Amniotic epithelial cell (primary cell): ENCODE data around the gene PAIP2B.

ENCODE experiments used
- DNase-seq: peaks from one replicate; pipeline ENCODE4 v3.0.0-alpha.2; 2010; ENCODE audit warnings: low read depth

PAIP2B gene

DNA sequence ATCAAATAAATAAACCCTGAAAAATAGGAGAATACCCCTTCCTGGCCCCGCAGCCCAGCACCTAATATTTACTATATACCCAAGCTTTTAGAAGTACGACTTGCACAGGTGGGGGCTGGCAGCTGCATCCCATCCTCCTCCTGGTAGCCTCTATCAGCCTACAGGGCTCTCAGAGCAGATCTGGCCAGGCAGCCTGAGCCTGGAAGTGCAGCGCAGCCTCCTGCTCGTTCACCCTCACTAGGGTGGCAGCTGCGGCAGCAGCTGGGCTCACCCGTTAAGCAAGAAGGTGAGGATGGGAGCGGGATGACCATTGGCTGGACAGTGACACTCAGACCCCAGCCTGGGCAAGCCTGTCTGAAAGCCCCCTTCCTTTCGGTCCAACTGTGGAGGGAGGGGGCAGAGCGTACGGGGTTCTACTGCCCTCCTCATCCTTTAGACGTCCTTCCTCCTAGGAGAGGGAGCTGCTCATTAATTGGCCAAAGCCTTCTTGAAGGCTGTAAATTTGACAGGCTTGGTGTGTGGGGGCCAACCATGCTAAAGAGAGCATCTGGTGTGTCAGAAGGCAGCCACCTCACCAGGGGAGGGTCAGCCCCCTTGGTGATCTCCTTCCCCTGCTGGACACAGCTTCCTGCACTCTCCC lies 73.2 kb downstream of the PAIP2B start:
- DNase-seq = no peak

DNA sequence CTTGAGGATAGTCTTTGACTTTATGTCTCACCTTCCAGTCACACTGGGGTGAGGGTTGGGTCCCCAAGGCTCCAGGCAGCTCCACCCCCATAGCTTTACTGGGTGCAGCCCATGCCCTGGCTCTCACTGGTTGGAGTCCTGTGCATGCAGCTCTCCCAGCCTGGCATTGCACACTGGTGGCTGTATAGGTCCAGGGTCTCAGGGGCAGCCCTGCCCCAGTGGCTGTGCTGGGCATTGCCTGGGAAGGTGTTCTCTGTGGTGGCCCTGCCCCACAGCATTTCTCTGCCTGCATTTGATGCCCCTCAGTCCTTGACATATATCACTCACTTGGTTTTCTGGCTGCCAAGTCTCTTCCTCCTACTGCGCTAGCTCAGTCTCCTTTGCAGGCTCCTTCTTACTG lies 75.3 kb downstream of the PAIP2B start:
- DNase-seq = no peak

DNA sequence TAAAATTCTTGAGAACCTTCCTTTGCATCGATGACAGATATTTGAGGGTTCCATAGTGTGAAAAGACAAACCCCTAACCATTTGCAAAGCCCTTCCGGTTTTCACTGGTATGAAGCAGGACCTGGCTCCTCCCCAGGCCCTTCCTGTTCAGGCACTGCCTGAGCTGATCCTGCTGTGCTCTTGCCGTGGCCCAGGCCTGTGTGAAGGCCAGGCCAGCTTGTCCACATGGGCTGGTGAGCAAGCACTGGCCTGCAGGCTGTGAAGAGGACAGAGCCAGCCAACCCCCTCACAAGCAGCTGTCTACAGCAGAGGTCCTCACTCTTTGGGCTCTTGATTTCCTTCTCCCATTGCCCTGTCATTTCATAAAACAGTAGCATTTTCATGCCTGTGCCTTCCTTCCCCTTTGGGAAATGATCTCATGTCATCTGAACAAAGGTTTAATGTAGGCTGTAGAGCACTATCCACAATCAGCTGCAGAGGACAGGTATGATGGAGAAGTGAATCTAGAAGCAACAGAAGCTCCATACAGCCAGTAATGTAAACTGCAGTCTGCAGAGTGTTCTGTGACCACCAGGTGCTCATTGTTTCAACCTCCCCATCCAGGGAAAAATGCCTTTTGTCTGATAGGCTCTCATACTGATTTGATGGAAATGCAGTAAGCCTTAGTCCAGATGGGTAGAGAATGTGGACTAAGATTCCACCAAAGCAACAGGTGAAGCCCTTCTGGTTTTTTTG lies 76.7 kb downstream of the PAIP2B start:
- no peak for DNase-seq

DNA sequence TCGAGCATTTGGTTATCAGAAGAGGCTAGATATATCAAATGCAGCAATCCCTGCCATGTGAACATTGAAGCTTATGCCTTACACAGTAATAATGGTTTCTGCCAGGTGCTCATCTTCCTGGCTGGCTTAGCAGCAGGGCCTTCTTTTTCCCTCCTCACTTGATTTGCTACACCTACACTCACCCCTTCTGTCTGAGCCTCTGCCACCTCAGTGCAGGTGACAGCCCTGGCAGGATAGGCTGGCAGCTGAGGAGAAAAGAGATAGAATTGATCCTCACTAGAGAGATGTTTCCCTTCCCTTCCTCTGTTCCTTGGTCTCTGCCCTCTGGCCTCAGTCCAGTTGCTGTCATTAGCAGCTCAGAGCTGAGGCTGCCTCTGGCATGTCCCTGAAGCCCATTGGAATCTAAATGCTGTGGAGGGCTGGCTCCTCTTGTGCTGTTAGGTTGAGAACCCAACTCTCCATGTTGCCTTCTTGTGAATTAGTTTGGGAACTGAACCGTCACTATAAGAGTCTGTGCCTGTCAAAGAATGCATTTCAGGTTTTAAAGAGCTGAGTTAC lies 78.3 kb downstream of the PAIP2B start:
- no peak for DNase-seq

DNA sequence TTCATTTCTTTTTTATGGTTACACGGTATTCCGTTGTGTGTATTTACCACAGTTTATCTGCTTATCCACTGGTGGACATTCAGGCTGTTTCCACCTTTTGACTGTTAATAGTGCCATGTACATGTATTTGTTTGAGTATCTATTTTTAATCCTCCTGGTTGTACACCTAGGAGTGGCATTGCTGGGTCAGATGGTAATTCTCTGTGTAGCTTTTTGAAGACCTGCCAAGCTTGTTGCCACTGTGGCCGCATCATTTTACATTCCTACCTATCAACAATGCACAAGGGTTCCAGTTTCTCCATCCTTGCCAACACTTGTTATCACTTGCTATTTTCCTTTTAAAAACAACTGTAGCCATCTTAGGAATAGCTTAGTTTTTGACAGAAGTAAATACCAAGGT lies 83.1 kb downstream of the PAIP2B start:
- no peak for DNase-seq

DNA sequence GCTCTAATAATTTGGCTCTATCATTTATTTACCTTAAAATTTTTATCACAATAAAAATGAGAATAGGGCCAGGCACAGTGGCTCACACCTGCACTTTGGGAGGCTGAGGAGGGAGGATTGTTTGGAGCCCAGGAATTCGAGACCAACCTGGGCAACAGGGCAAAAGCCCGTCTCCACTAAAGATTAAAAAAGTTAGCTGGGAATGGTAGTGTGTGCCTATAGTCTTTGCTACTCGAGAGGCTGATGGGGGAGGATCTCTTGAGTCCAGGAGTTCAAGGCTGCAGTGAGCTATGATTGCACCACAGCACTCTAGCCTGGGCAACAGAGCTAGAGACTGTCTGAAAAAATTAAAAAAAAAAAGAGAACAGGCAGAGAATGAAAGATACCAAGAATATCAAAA lies 90.7 kb downstream of the PAIP2B start:
- DNase-seq = no peak

DNA sequence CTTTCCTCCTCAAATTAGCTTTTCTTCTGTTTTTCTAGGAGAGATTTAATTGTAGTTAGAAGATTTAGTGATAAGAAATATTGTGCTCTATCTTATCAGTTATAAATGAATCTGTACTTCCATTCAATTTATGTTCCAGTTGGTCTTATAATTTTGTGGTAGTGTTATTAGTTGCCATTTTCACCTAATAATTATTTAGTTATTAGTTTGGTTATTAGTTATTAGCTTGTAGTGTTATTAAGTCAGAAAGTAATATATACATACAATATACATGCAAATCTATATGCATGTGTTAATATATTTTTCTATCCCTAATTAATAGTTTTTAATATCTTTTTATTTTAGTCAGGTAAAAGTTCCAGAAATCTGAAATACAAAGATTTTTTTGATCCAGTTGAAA lies 93.3 kb downstream of the PAIP2B start:
- no peak for DNase-seq
